Activated T-cell treated with anti-CD3 and anti-CD28 coated beads for 24 hours (primary cell): ENCODE data around the gene SPATA25.
A peak's percentile ranks its signal among the peaks of the same experiment; 100 is the strongest.
"Not testable (repeated sequence)": the region's sequence is repeated elsewhere in the genome, so short reads cannot be mapped to it uniquely, and the experiment has no call there.

Experiments
- DNase-seq: peaks from one replicate; pipeline ENCODE4 v3.0.0-alpha.2; 2020; ENCODE audit warnings: low read depth

Gene SPATA25

GRCh38 chr20:45887346-45887715 lies at the start of gene SPATA25:
Gene SPATA25 (minus strand): TSS chr20:45887622. CDS start chr20:45887590, 32 bp downstream.
- no peak for DNase-seq

DNA sequence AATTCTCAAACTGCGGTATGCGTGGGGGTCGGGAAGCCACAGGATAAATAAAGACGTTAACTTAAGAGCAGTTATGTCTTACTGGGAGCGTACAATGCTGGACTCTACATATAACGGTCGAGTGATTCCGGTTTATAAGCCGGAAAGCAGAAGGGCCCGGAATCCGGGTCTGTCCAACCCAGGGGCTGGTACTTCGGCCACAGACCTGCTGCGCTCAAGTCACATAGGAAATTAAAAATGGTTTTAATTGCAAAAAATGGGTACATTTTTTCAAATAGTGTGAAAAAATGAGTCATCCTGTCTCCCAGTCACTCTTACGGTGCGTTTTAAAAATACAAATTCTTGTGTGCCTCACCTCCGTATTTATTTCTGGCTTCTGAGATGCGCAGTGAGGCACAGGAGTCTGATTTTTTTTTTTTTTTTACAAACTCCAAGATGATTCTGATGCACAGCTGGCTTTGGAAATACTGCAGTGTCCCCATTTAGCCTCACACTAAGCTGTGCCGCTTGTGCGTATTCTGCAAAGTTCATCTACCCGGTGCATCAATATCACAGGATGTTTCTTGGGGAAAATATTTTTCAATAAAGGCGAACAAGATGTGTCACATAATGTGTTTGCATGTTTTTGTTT lies 48.1 kb upstream of the SPATA25 start:
- no peak for DNase-seq

DNA sequence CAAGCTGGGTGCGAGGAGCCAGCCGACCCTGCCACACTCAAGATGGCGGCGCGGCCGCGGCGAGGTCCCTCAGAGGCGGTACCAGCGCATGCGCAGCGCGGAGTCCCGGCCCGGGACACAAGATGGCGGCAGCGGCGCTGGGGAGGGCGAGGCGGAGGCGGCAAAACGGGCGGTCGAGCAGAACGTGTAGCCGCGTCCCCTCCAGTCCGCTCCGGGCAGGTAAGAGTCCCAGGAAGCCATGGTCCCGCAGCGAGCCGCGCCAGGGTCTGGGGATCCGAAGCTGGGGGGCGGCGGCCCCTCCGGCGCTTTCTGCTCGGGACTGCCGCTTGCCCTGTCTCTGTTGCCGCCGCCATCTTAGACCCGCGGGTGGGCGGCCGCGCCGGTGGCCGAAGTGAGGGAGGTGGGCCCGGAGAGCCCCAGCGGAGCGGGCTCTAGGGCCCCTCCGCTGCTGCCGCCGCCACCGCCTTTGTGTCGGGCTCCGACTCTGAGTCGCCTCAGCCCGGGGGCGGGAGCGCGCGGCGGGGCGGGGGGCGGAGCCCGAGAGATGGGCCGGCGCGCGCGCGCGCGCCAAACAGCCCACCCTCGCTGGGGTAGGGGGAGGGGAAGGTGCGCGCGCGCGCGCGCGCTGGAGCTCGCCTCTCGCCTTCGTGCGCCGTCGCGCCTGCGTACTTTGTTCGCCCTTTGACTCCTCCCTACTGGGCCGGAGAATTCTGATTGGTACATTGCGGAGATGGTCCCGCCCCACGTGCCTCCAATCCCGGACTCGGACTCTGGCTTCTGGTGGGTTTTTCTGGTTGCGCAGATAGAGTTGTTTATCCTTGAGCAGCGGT lies 47.4 kb upstream of the SPATA25 start, which contains the start of gene PCIF1:
Gene PCIF1, plus strand, starts transcription at position 98 of the 830 bp plus-strand sequence. CDS start 4,317 bp downstream, outside the sequence.
- DNase-seq: peak; percentile 97

- DNase-seq: peak; percentile 16
These were observed 46.7 kb upstream of the SPATA25 start for GRCh38 chr20:45934046-45934585.

DNA sequence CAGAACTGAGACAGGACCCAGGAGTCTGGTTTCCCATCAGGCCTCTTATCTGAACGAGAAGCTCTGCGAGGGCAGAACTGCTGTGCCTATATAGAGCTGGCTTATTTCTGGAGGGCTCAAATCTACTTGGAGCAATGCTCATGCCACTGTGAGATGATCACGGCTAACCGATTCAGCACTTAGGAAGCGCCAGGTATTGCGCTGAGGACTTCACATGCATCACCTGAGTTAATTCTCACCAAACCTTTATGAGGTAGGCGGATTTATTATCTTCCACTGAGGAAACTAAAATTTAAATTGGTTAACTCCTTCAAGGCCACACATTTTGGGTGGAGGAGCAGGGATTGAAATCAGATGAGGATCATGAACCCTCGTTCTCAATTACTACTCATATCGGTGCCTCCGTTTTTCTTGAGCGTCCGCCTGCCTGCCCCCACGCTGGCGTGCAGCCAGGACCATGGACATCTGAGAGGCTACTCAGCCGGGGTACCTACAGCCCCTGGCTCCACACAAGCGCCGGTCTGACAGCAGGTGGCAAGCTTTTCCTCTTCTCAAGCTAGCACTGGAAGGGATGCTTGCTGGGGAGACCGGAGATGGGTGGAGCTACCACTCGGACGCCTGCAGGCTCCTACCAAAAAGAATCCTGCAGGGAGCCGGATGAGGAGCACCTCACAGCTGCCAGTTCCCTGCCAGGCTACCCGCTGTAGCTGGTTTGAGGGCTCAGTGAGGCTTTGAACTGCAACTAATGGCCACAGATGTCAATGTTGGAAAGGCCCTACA lies 46.0 kb upstream of the SPATA25 start:
- peak; percentile 51 for DNase-seq

- DNase-seq: not testable (repeated sequence)
These were observed 44.3 kb upstream of the SPATA25 start for GRCh38 chr20:45931680-45932079.

DNA sequence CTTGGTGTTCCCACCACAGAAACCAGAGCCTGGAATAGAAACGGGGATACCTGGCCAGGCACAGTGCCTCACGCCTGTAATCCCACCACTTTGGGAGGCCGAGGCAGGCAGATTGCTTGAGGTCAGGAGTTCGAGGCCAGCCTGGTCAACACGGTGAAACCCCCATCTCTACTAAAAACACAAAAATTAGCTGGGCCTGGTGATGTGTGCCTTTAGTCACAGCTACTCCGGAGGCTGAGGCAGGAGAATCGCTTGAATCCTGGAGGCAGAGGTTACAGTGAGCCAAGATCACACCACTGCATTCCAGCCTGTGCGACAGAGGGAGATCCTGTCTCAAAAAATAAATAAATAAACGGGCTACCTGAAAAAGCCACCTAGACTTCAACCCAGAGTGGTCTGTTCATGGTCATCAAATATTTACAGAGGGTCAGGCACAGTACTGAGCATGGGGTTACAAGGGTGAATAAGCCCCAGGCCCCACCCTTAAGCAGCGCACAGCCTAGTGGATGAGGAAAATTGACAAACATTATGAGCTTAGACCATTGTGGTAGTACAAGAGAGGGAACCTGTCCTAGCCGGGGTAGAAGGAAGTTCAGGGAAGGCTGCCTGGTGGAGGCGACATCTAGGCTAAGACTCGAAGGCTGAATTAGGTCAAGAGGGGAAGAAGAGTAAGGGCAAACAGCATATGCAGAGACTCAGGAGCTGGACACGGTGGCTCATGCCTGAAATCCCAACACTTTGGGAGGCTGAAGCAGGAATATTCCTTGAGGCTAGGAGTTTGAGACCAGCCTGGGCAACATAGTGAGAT lies 39.9 kb upstream of the SPATA25 start:
- no peak for DNase-seq

GRCh38 chr20:45926731-45927070 lies 39.3 kb upstream of the SPATA25 start:
- DNase-seq: no peak

- DNase-seq: no peak
These were observed 38.5 kb upstream of the SPATA25 start for GRCh38 chr20:45925821-45926506.

- DNase-seq: no peak
These were observed 37.2 kb upstream of the SPATA25 start for GRCh38 chr20:45924391-45925261.

DNA sequence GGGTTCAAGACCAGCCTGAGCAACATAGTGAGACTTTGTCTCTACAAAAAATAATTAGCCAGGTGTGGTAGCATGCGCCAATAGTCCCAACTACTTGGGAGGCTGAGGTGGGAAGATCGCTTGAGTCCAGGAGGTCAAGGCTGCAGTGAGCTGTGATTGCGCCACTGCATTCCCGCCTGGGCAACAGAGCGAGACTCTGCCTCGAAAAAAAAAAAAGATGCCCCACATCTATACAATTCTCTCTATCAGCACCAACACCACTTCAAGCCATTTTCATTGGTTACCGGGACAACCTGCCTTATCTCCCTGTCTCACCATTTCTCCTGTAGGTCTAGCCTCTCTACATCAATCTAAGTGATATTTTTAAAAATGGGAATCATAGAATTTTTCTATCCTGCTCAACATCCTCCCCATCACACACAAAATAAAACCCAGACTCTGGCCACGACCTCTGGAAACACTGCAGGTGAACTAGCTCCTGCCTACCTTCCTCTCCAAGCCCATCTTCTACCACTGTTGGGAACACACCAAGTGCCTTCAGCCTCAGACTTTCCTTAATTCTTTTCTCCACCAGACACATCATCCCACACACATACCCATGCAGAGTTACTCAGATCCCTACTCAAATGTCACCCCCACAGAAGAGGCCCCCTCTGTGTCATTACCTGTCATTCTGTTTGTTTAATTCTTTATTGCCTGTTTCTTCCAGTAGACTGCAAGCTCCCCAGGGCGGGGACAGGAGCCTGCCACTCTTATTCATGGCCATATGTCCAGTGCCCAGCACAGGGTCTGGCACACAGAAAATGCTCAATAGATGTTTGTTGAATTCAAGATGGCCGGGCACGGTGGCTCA lies 34.1 kb upstream of the SPATA25 start:
- no peak for DNase-seq

DNA sequence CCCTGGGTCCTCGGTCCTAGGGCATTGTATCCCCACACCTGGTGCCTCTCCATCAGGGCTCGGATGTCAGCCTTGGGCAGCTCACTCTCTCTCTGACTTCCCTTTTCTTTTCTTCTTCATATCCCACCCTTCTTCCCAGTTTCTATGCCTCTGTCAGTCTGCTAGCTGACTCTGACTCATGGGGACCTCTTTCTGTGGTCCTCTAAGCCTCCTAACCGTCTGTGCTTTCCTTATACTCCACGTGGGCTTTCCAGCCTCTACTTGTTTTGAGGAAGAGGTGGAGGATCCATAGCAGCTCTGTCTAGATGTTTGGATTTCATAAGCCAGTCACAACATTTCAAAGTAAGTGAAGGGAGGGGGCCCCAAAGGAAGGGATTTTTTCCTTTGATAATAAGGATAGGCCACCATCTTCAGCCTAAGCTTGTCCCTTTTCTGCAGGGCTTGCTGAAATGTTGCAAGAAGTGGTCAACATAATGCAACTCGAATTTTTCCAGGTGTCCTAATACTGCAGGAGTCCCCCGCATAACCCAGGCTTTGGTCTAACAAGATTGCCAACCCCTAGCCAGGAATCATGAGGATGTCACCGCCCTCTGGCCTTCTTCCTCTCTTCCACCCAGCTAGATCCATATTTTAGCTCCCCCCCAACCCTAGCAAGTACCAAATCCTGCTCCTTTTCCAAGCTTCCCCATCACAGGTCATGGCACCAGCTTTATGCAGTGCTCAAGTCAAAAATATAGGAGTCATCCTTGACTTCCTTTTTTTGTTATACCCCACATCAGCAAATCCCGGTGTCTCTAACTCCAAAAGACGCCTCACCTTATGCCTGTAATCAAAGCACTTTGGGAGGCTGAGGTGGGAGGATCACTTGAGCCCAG lies 33.3 kb upstream of the SPATA25 start:
- DNase-seq: no peak

DNA sequence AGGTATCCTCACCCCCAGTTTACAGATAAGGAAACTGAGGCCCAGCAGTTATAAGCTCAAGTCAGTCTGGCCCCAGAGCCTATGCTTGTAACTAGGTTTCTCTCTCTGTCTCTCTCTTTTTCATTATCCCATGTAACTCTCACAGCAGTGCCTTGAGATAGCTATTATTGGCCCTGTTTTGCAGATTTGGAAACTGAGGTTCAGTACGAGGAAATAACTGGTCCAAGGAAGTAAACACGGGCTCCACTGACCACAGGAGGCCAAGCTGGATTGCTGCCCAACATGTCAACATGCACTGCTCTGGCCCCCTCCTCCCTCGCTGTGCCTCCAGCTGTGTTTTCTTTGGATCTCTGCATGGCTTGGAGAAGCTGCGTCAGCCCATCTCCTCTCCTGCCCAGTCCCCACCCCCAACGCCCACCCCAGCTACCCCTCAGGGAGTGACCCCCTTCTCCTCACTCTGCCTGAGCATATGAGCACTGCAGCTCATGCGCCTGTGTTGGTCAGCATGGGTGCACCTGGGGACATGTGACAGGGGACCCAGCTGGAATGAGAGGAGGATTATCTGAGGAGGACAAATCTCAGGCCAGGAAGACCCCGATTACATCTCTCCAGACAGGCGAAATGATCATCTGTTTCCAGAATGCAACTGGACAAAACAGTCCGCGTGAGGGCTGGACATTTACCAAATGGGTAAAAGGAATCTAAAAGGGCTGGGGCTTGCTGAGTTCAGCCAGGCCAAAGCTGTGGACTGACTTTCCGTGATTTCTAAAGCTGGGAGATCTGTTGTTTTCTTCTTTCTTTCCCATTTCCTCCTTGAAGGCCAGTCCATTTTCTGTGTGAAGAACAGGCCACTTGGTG lies 32.3 kb upstream of the SPATA25 start:
- DNase-seq: no peak

DNA sequence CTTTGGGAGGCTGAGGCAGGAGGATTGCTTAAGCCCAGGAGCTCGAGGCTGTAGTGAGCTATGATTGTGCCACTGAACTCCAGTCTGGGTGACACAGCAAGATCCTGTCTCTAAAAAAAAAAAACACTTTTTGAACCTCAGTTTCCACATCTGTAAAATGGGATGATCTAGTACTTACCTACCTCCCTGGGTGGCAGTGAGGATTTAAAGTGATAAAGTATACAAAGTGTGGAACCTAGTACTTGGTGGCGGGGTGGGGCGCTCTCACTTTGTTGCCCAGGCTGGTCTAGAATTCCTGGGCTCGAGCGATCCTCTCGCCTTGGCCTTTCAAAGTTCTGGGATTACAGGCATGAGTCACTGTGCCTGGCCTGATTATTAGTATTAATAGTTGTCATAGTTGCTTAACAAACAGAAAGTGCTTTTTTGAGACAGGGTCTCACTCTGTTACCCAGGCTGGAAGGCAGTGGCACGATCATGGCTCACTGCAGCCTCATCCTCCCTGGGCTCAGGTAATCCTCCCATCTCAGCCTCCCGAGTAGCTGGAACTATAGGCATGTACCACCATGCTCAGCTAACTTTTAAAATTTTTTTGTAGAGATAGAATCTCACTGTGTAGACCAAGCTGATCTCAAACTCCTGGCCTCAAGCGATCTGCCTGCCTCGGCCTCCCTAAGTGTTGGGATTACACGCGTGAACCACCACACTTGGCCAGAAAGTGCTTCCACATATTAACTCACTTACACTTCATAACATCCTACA lies 31.5 kb upstream of the SPATA25 start:
- no peak for DNase-seq

- DNase-seq: no peak
These were observed 30.8 kb upstream of the SPATA25 start for GRCh38 chr20:45918182-45918737.

- DNase-seq: no peak
These were observed 30.3 kb upstream of the SPATA25 start for GRCh38 chr20:45917790-45918141.
